Mucosa of descending colon (tissue), 3 donors: ENCODE measurements around the gene ALKBH7. TPM values are rescaled to one million over a fixed set of nuclear protein-coding genes. Genes with fewer than 3 reads are reported as not detected.

Source experiments
- ATAC-seq: fragments of 200-7000 bp; cut with Tn5 transposase; one replicate; pipeline ENCODE4 v1.9.1; 2020; ENCODE audit warnings: mild to moderate bottlenecking, moderate library complexity
- DNase-seq, 3 donors: peaks; one replicate each; pipeline ENCODE4 v3.0.0-alpha.2; 2020
- H3K36me3 ChIP-seq: fragments of 200-600 bp; one replicate; pipeline ENCODE4 v1.8.0; 2021; ENCODE audit warnings: low read depth, mild to moderate bottlenecking
- H3K4me1 ChIP-seq: fragments of 200-600 bp; one replicate; pipeline ENCODE4 v1.8.0; 2021; ENCODE audit warnings: low read depth, mild to moderate bottlenecking
- H3K4me3 ChIP-seq: fragments of 200-600 bp; one replicate; pipeline ENCODE4 v1.8.0; 2021; ENCODE audit warnings: mild to moderate bottlenecking
- H3K9me3 ChIP-seq: fragments of 200-600 bp; one replicate; pipeline ENCODE4 v1.8.0; 2021; ENCODE audit warnings: mild to moderate bottlenecking
- CTCF ChIP-seq: fragments of 200-600 bp; IDR thresholded peaks from one replicate; pipeline ENCODE4 v1.8.0; 2022; ENCODE audit warnings: antibody characterized with exemption, mild to moderate bottlenecking
- intact Hi-C, 2 donors: fragments of 100-400 bp; cut with DNase I in 1 of 2; cut with micrococcal nuclease in 1 of 2; formaldehyde crosslinking; loops; one replicate each; pipeline versions ENCODE4 v1.11.0 to v1.11.1; 2022; cut with DNase I, micrococcal nuclease
- total RNA-seq, 3 donors: library from RNA; stranded (reverse); fragmentation: NEBNext Ultra II Directional in 2 of 3; extraction: Animal tissue kit (Norgen Biotek cat#: 25700) in 2 of 3; gene quantifications; one replicate each; pipeline versions ENCODE4 v1.2.1 to v1.2.4, GENCODE V29; 2021 to 2023
- donor health status: DM: no; HTN: no; CAD: no; lungs with moderate emphysema.
- donor health status: DM: no; HTN: no; CAD: no.
- donor health status: DM: no; HTN: yes; CAD: no.

The ALKBH7 gene
- total RNA-seq, 3 donors from 2014 or later, result 87.5 to 173 (median 110) TPM

- H3K4me1 ChIP-seq, result peaks cover 21% of the 10 kb centered on the region
- no peaks in the 10 kb centered on the region for H3K9me3 ChIP-seq
- no peak overlapping the region for H3K4me3 ChIP-seq
- no peaks in the 10 kb centered on the region for H3K36me3 ChIP-seq
- TF ChIP-seq CTCF, result no peak
- DNase-seq, result no peak
- ATAC-seq, result no peak
- intact Hi-C loops, result no loop called here
Observed at GRCh38 chr19:6406401-6406800, 33.8 kb downstream of the ALKBH7 start.

GRCh38 chr19:6409346-6409745 is 36.8 kb downstream of the ALKBH7 start:
- no peaks in the 10 kb centered on the region for H3K4me1 ChIP-seq
- H3K36me3 ChIP-seq, result no peaks in the 10 kb centered on the region
- no peaks in the 10 kb centered on the region for H3K9me3 ChIP-seq
- TF ChIP-seq CTCF, result no peak
- DNase-seq (no peak), ATAC-seq (no peak)
- no peak overlapping the region for H3K4me3 ChIP-seq
- intact Hi-C loops, result no loop called here

- TF ChIP-seq CTCF, result no peak
- Histone ChIP-seq H3K4me3 (no peak overlapping the region), H3K9me3 (no peaks in the 10 kb centered on the region), H3K4me1 (no peaks in the 10 kb centered on the region), H3K36me3 (peaks cover 16% of the 10 kb centered on the region)
- intact Hi-C loops, result no loop called here
- ATAC-seq (peak; percentile 12), DNase-seq (no peak)
Observed at GRCh38 chr19:6412061-6412446, 39.5 kb downstream of the ALKBH7 start.

GRCh38 chr19:6412447-6413091 is 40.0 kb downstream of the ALKBH7 start:
- ATAC-seq (peak; percentile 94), DNase-seq (peak in 2 of 3 donors; percentile 79 to 80)
- no peaks in the 10 kb centered on the region for H3K9me3 ChIP-seq
- H3K4me1 ChIP-seq, result no peaks in the 10 kb centered on the region
- H3K36me3 ChIP-seq, result peaks cover 22% of the 10 kb centered on the region
- H3K4me3 ChIP-seq, result no peak overlapping the region
- intact Hi-C loops, result no loop called here
- peak; percentile 66 for TF ChIP-seq CTCF

GRCh38 chr19:6413291-6413690 is 40.7 kb downstream of the ALKBH7 start:
- Histone ChIP-seq H3K9me3 (no peaks in the 10 kb centered on the region), H3K4me1 (no peaks in the 10 kb centered on the region), H3K4me3 (no peak overlapping the region), H3K36me3 (peaks cover 25% of the 10 kb centered on the region)
- DNase-seq (no peak), ATAC-seq (no peak)
- no peak for TF ChIP-seq CTCF
- intact Hi-C loops, result no loop called here
